ENCODE results near the gene EXOG.

GRCh38 chr3:38566215-38566528 lies 70.0 kb downstream of the EXOG start:
- TF ChIP-seq STAT6 (CRISPR knock-in tag; conservative IDR thresholded peaks at IDR 0.05; ENCODE audit: low read depth) (no peak), CTCF (IDR thresholded peaks at IDR 0.05) (no peak), ERG (CRISPR knock-in tag; IDR thresholded peaks at IDR 0.05) (no peak)

All from WTC11 (cell line).